Immature natural killer cell (primary cell): ENCODE data around the gene FUOM. TPM values are rescaled to one million over a fixed set of nuclear protein-coding genes. Genes with fewer than 3 reads are reported as not detected.
A peak's percentile ranks its signal among the peaks of the same experiment; 100 is the strongest.
"Not testable (repeated sequence)": the region's sequence is repeated elsewhere in the genome, so short reads cannot be mapped to it uniquely, and the experiment has no call there.

ENCODE experiments used
- DNase-seq, 3 donors: peaks; one replicate each; pipeline ENCODE4 v3.0.0; 2022; ENCODE audit warnings: mixed read lengths in 1 of 3
- H3K27ac Mint-ChIP-seq, 6 donors: one replicate each; pipeline ENCODE4 v1.8.0; 2020; ENCODE audit warnings: mixed read lengths in 6 of 6, mild to moderate bottlenecking in 5 of 6, inconsistent platforms in 4 of 6, moderate library complexity in 3 of 6
- H3K27me3 Mint-ChIP-seq, 3 donors: one replicate each; pipeline ENCODE4 v1.8.0; 2020 to 2021; ENCODE audit warnings: low read depth in 3 of 3, mild to moderate bottlenecking in 3 of 3, mixed read lengths in 3 of 3, moderate library complexity in 3 of 3, inconsistent platforms in 1 of 3
- H3K36me3 Mint-ChIP-seq, 3 donors: one replicate each; pipeline ENCODE4 v1.8.0; 2020; ENCODE audit warnings: mixed read lengths in 3 of 3, inconsistent platforms in 2 of 3, mild to moderate bottlenecking in 2 of 3
- H3K4me1 Mint-ChIP-seq, 2 donors: one replicate each; pipeline ENCODE4 v1.8.0; 2020; ENCODE audit warnings: inconsistent platforms in 2 of 2, mild to moderate bottlenecking in 2 of 2, mixed read lengths in 2 of 2, moderate library complexity in 1 of 2
- H3K4me3 Mint-ChIP-seq, 5 donors: one replicate each; pipeline ENCODE4 v1.8.0; 2020; ENCODE audit warnings: mild to moderate bottlenecking in 5 of 5, mixed read lengths in 5 of 5, inconsistent platforms in 3 of 5, moderate library complexity in 3 of 5
- H3K9me3 Mint-ChIP-seq, 6 donors: one replicate each; pipeline ENCODE4 v1.8.0; 2020; ENCODE audit warnings: mild to moderate bottlenecking in 6 of 6, mixed read lengths in 6 of 6, inconsistent platforms in 4 of 6, moderate library complexity in 3 of 6
- polyA plus RNA-seq, 3 donors: library from polyadenylated mRNA; unstranded; fragments of 300-500 nt; fragmentation: Illumina TruSeq; gene quantifications; one replicate each; pipeline ENCODE4 v1.2.3, GENCODE V29; 2021

The FUOM gene
- polyA plus RNA-seq, 3 donors from 2014 or later = 12.3 to 28.7 (median 17.5) TPM

- H3K4me3 Mint-ChIP-seq = no peak overlapping the region
- peaks cover 0 to 7% of the 10 kb centered on the region in 2 donors for H3K4me1 Mint-ChIP-seq
- no peaks in the 10 kb centered on the region for H3K9me3 Mint-ChIP-seq
- peaks cover 10 to 13% (median 10%) of the 10 kb centered on the region in 3 donors for H3K36me3 Mint-ChIP-seq
- H3K27me3 Mint-ChIP-seq = peaks cover 0 to 2% (median 2%) of the 10 kb centered on the region in 3 donors
- no peak for DNase-seq
- no peak overlapping the region for H3K27ac Mint-ChIP-seq
These were observed 10.3 kb upstream of the FUOM start for GRCh38 chr10:133368153-133368552.

GRCh38 chr10:133367461-133367860 lies 9.6 kb upstream of the FUOM start:
- H3K9me3 Mint-ChIP-seq, H3K27me3 Mint-ChIP-seq, H3K4me3 Mint-ChIP-seq, H3K4me1 Mint-ChIP-seq, DNase-seq: not testable (repeated sequence)
- Mint-ChIP-seq H3K27ac (peak overlapping the region in 1 of 6 donors; percentile 40), H3K36me3 (peaks cover 10 to 13% (median 10%) of the 10 kb centered on the region in 3 donors)

- no peak for DNase-seq
- H3K27me3 Mint-ChIP-seq = peaks cover 0 to 2% (median 2%) of the 10 kb centered on the region in 3 donors
- H3K4me3 Mint-ChIP-seq = no peak overlapping the region
- no peaks in the 10 kb centered on the region for H3K9me3 Mint-ChIP-seq
- H3K27ac Mint-ChIP-seq = no peak overlapping the region
- H3K4me1 Mint-ChIP-seq = peaks cover 0 to 2% of the 10 kb centered on the region in 2 donors
- peaks cover 14 to 20% (median 16%) of the 10 kb centered on the region in 3 donors for H3K36me3 Mint-ChIP-seq
These were observed 8.9 kb upstream of the FUOM start for GRCh38 chr10:133366751-133367150.

- Mint-ChIP-seq H3K36me3 (peaks cover 14 to 24% (median 16%) of the 10 kb centered on the region in 3 donors), H3K4me3 (no peak overlapping the region), H3K27me3 (peaks cover 0 to 2% (median 2%) of the 10 kb centered on the region in 3 donors), H3K27ac (no peak overlapping the region), H3K9me3 (no peaks in the 10 kb centered on the region), H3K4me1 (no peaks in the 10 kb centered on the region)
- no peak for DNase-seq
These were observed 8.3 kb upstream of the FUOM start for GRCh38 chr10:133366130-133366478.

- no peaks in the 10 kb centered on the region for H3K4me1 Mint-ChIP-seq
- peaks cover 14 to 24% (median 16%) of the 10 kb centered on the region in 3 donors for H3K36me3 Mint-ChIP-seq
- DNase-seq = no peak
- no peaks in the 10 kb centered on the region for H3K9me3 Mint-ChIP-seq
- H3K4me3 Mint-ChIP-seq = no peak overlapping the region
- H3K27me3 Mint-ChIP-seq = peaks cover 0 to 2% (median 2%) of the 10 kb centered on the region in 3 donors
- no peak overlapping the region for H3K27ac Mint-ChIP-seq
These were observed 7.8 kb upstream of the FUOM start for GRCh38 chr10:133365461-133366129.

- Mint-ChIP-seq H3K9me3 (no peaks in the 10 kb centered on the region), H3K27ac (no peak overlapping the region), H3K27me3 (peaks cover 0 to 2% (median 1%) of the 10 kb centered on the region in 3 donors), H3K4me1 (no peaks in the 10 kb centered on the region), H3K4me3 (no peak overlapping the region), H3K36me3 (peaks cover 14 to 24% (median 16%) of the 10 kb centered on the region in 3 donors)
- DNase-seq = no peak
These were observed 7.0 kb upstream of the FUOM start for GRCh38 chr10:133364645-133365431.

GRCh38 chr10:133362846-133363245 lies 5.0 kb upstream of the FUOM start:
- no peak overlapping the region for H3K27ac Mint-ChIP-seq
- H3K27me3 Mint-ChIP-seq = peaks cover 0 to 2% (median 0%) of the 10 kb centered on the region in 3 donors
- peaks cover 8 to 17% (median 10%) of the 10 kb centered on the region in 3 donors for H3K36me3 Mint-ChIP-seq
- no peaks in the 10 kb centered on the region for H3K9me3 Mint-ChIP-seq
- DNase-seq = no peak
- no peak overlapping the region for H3K4me3 Mint-ChIP-seq
- H3K4me1 Mint-ChIP-seq = no peaks in the 10 kb centered on the region

GRCh38 chr10:133361773-133362441 lies 4.1 kb upstream of the FUOM start:
- no peaks in the 10 kb centered on the region for H3K9me3 Mint-ChIP-seq
- DNase-seq = no peak
- H3K4me1 Mint-ChIP-seq = peaks cover 0 to 2% of the 10 kb centered on the region in 2 donors
- no peak overlapping the region for H3K4me3 Mint-ChIP-seq
- peaks cover 0 to 2% (median 0%) of the 10 kb centered on the region in 3 donors for H3K27me3 Mint-ChIP-seq
- H3K27ac Mint-ChIP-seq = peak overlapping the region in 2 of 6 donors; percentile 9 to 18
- peaks cover 6 to 14% (median 10%) of the 10 kb centered on the region in 3 donors for H3K36me3 Mint-ChIP-seq

- Mint-ChIP-seq H3K4me1 (peaks cover 0 to 2% of the 10 kb centered on the region in 2 donors), H3K27ac (no peak overlapping the region), H3K9me3 (no peaks in the 10 kb centered on the region), H3K27me3 (peaks cover 0 to 2% (median 0%) of the 10 kb centered on the region in 3 donors), H3K36me3 (peaks cover 6 to 14% (median 10%) of the 10 kb centered on the region in 3 donors), H3K4me3 (no peak overlapping the region)
- no peak for DNase-seq
These were observed 3.4 kb upstream of the FUOM start for GRCh38 chr10:133361227-133361626.

GRCh38 chr10:133359972-133360610 lies 2.3 kb upstream of the FUOM start:
- Mint-ChIP-seq H3K27me3 (peaks cover 0 to 2% (median 0%) of the 10 kb centered on the region in 3 donors), H3K4me3 (no peak overlapping the region), H3K9me3 (no peaks in the 10 kb centered on the region), H3K27ac (peak overlapping the region in 1 of 6 donors; percentile 42), H3K36me3 (peaks cover 6 to 14% (median 10%) of the 10 kb centered on the region in 3 donors), H3K4me1 (peaks cover 0 to 4% of the 10 kb centered on the region in 2 donors)
- no peak for DNase-seq

GRCh38 chr10:133359554-133359971 lies 1.7 kb upstream of the FUOM start:
- Mint-ChIP-seq H3K27ac (no peak overlapping the region), H3K9me3 (no peaks in the 10 kb centered on the region), H3K4me1 (peaks cover 0 to 4% of the 10 kb centered on the region in 2 donors), H3K36me3 (peaks cover 6 to 12% (median 7%) of the 10 kb centered on the region in 3 donors), H3K4me3 (no peak overlapping the region), H3K27me3 (no peaks in the 10 kb centered on the region)
- no peak for DNase-seq

- peaks cover 0 to 4% of the 10 kb centered on the region in 2 donors for H3K4me1 Mint-ChIP-seq
- H3K9me3 Mint-ChIP-seq = no peaks in the 10 kb centered on the region
- H3K4me3 Mint-ChIP-seq = peak overlapping the region in 3 of 5 donors; percentile 18 to 24 (median 21)
- no peaks in the 10 kb centered on the region for H3K27me3 Mint-ChIP-seq
- no peak for DNase-seq
- peaks cover 4 to 11% (median 6%) of the 10 kb centered on the region in 3 donors for H3K36me3 Mint-ChIP-seq
- no peak overlapping the region for H3K27ac Mint-ChIP-seq
These were observed 1.1 kb upstream of the FUOM start for GRCh38 chr10:133358925-133359310.

- no peak for DNase-seq
- peak overlapping the region in 3 of 5 donors; percentile 18 to 24 (median 21) for H3K4me3 Mint-ChIP-seq
- H3K27me3 Mint-ChIP-seq = no peaks in the 10 kb centered on the region
- no peak overlapping the region for H3K27ac Mint-ChIP-seq
- H3K9me3 Mint-ChIP-seq = no peaks in the 10 kb centered on the region
- peaks cover 0 to 4% of the 10 kb centered on the region in 2 donors for H3K4me1 Mint-ChIP-seq
- peaks cover 4 to 11% (median 6%) of the 10 kb centered on the region in 3 donors for H3K36me3 Mint-ChIP-seq
These were observed 524 bp upstream of the FUOM start for GRCh38 chr10:133358162-133358924.
